Liver (tissue), 9 donors: ENCODE results near the gene MSLN. TPM values are rescaled to one million over a fixed set of nuclear protein-coding genes. Genes with fewer than 3 reads are reported as not detected.

Source experiments
- DNase-seq: peaks from one replicate; pipeline ENCODE4 v3.0.0-alpha.2; 2017; ENCODE audit warnings: low spot score
- H3K27ac ChIP-seq, 2 donors: one replicate each; pipeline ENCODE4 v1.7.0; 2013; ENCODE audit warnings: inconsistent platforms in 2 of 2, low read length in 2 of 2, control low read depth in 1 of 2, low read depth in 1 of 2, mild to moderate bottlenecking in 1 of 2
- H3K27me3 ChIP-seq, 4 donors: one replicate each; pipeline versions ENCODE4 v1.6.1 to v1.7.0; 2013; ENCODE audit warnings: low read length in 3 of 4, inconsistent platforms in 1 of 4, mild to moderate bottlenecking in 1 of 4, moderate library complexity in 1 of 4; ENCODE audit not compliant: control insufficient read depth in 4 of 4, insufficient read depth in 4 of 4
- H3K36me3 ChIP-seq, 4 donors: one replicate each; pipeline versions ENCODE4 v1.6.1 to v1.7.0; 2013; ENCODE audit warnings: low read length in 3 of 4, mild to moderate bottlenecking in 3 of 4, low read depth in 1 of 4, moderate library complexity in 1 of 4; ENCODE audit not compliant: control insufficient read depth in 4 of 4, insufficient read depth in 3 of 4
- H3K4me1 ChIP-seq, 4 donors: one replicate each; pipeline versions ENCODE4 v1.6.1 to v1.7.0; 2013; ENCODE audit warnings: low read length in 3 of 4, mild to moderate bottlenecking in 3 of 4, moderate library complexity in 1 of 4; ENCODE audit not compliant: control insufficient read depth in 4 of 4, insufficient read depth in 4 of 4
- H3K4me3 ChIP-seq, 3 donors: one replicate each; pipeline versions ENCODE4 v1.6.1 to v1.7.0; 2013; ENCODE audit warnings: low read length in 3 of 3, control low read depth in 1 of 3, low read depth in 1 of 3, mild to moderate bottlenecking in 1 of 3
- H3K9ac ChIP-seq, 2 donors: one replicate each; pipeline ENCODE4 v1.7.0; 2013; ENCODE audit warnings: low read length in 2 of 2, mild to moderate bottlenecking in 2 of 2, moderate library complexity in 2 of 2, control low read depth in 1 of 2, low read depth in 1 of 2
- H3K9me3 ChIP-seq, 4 donors: one replicate each; pipeline versions ENCODE4 v1.6.1 to v1.7.0; 2013; ENCODE audit warnings: low read length in 3 of 4; ENCODE audit not compliant: control insufficient read depth in 4 of 4
- EGR1 ChIP-seq, 2 donors: IDR thresholded peaks; 2 replicates each; pipeline ENCODE4 v1.6.1; 2016 to 2018; ENCODE audit warnings: antibody characterized with exemption in 2 of 2, low read depth in 2 of 2
- FOXA1 ChIP-seq: IDR thresholded peaks from 2 replicates; pipeline ENCODE4 v1.6.1; 2016; ENCODE audit warnings: antibody characterized with exemption
- HNF4G ChIP-seq: IDR thresholded peaks from 2 replicates; pipeline ENCODE4 v1.6.1; 2016; ENCODE audit warnings: antibody characterized with exemption
- NR2F2 ChIP-seq: IDR thresholded peaks from 2 replicates; pipeline ENCODE4 v1.6.1; 2016; ENCODE audit warnings: antibody characterized with exemption
- RAD21 ChIP-seq, 2 donors: IDR thresholded peaks; 2 replicates each; pipeline ENCODE4 v1.6.1; 2016; ENCODE audit warnings: antibody characterized with exemption in 2 of 2, mild to moderate bottlenecking in 2 of 2
- RXRA ChIP-seq, 2 donors: IDR thresholded peaks; 2 replicates each; pipeline ENCODE4 v1.6.1; 2017 to 2018; ENCODE audit warnings: antibody characterized with exemption in 2 of 2, mild to moderate bottlenecking in 1 of 2
- SP1 ChIP-seq: IDR thresholded peaks from 2 replicates; pipeline ENCODE4 v1.6.1; 2018; ENCODE audit warnings: antibody characterized with exemption, mild to moderate bottlenecking
- YY1 ChIP-seq: IDR thresholded peaks from 2 replicates; pipeline ENCODE4 v1.6.1; 2016; ENCODE audit warnings: antibody characterized with exemption, mild to moderate bottlenecking
- ZBTB33 ChIP-seq: IDR thresholded peaks from 2 replicates; pipeline ENCODE4 v1.6.1; 2016; ENCODE audit warnings: antibody characterized with exemption
- WGBS: extraction: QIAGEN DNeasy Blood & Tissue Kit; methylation state at CpG from one replicate; pipeline ENCODE4 v1.1.7; 2013; 5-methylcytosine and 5-hydroxymethylcytosine counted together
- polyA plus RNA-seq, 2 donors: library from polyadenylated mRNA; stranded (reverse) in 1 of 2; unstranded in 1 of 2; fragments of 200-250 nt in 1 of 2; fragments of >200 nt in 1 of 2; fragmentation: Nextera tagmentation in 1 of 2; extraction: Ambion mirVana in 1 of 2; gene quantifications; one replicate each; pipeline versions ENCODE4 v1.2.1 to v1.2.3, GENCODE V29; 2013 to 2015
- total RNA-seq, 2 donors: library from RNA; depleted of rRNA; stranded (reverse); fragments of >200 nt; gene quantifications; one replicate each; pipeline ENCODE4 v1.2.3, GENCODE V29; 2014
- TF ChIP-seq, protein P1 (sequence below): IDR thresholded peaks from 2 replicates; pipeline ENCODE4 v1.6.1; 2016; ENCODE audit warnings: antibody characterized with exemption
- TF ChIP-seq, protein P2 (sequence below): fragments of 150-350 bp; IDR thresholded peaks from 2 replicates; pipeline ENCODE4 v1.5.1; 2017; ENCODE audit warnings: improper control_type of control experiment, low read depth, low read length; ENCODE audit not compliant: missing input control
- donor health status: healthy.
- donor health status: healthy.
- donor health status: healthy.
- donor health status: healthy.
- donor health status: healthy.

Gene MSLN
- total and polyA plus RNA-seq, 4 donors: 0.03 to 0.65 (median 0.08) TPM; not detected in 1

DNA sequence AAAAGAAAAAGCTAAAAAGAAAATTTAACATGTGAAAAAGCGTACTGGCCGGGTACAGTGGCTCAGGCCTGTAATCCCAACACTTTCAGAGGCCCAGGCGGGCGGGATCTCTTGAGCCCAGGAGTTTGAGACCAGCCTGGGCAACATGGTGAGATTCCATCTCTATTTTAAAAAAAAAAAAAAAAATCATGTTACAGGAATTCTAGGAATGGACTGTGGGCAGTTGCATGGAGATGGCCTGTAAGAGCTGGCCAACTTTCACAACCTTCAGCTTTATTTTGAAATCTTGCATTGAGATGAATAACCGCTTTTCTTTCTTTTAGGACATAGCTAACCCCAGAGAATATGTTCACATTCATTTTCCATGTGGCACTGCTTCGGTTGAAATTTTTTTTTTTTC lies 11.5 kb upstream of the MSLN start:
- TF ChIP-seq FOXA1 (no peak), RAD21 (IDR thresholded peaks at IDR 0.05) (no peak), SP1 (no peak), RXRA (IDR thresholded peaks at IDR 0.05) (no peak), ZBTB33 (no peak)
- TF ChIP-seq, protein P1, sequence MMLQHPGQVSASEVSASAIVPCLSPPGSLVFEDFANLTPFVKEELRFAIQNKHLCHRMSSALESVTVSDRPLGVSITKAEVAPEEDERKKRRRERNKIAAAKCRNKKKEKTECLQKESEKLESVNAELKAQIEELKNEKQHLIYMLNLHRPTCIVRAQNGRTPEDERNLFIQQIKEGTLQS: no peak
- no peak overlapping the region for H3K9ac ChIP-seq
- DNase-seq: no peak
- H3K36me3 ChIP-seq: no peaks in the 10 kb centered on the region
- H3K4me3 ChIP-seq: no peak overlapping the region
- no peak overlapping the region for H3K27ac ChIP-seq
- WGBS: 77% methylated on average over 6 of the region's 6 CpGs
- no peaks in the 10 kb centered on the region for H3K9me3 ChIP-seq
- H3K27me3 ChIP-seq: no peaks in the 10 kb centered on the region
- H3K4me1 ChIP-seq: no peaks in the 10 kb centered on the region

- TF ChIP-seq, protein P1: no peak
- Histone ChIP-seq H3K27me3 (no peaks in the 10 kb centered on the region), H3K36me3 (no peaks in the 10 kb centered on the region), H3K9ac (no peak overlapping the region), H3K4me3 (no peak overlapping the region), H3K27ac (no peak overlapping the region), H3K4me1 (no peaks in the 10 kb centered on the region), H3K9me3 (no peaks in the 10 kb centered on the region)
- no peak for DNase-seq
- WGBS: 66% methylated on average over 9 of the region's 9 CpGs
These were observed 10.0 kb upstream of the MSLN start for GRCh38 chr16:750485-750884.

- DNase-seq: no peak
- H3K27ac ChIP-seq: no peak overlapping the region
These were observed 9.2 kb upstream of the MSLN start for GRCh38 chr16:751152-752006.

More at GRCh38 chr16:751152-752006, 9.2 kb upstream of the MSLN start:
- Histone ChIP-seq H3K9me3 (peaks cover 0 to 2% (median 0%) of the 10 kb centered on the region in 4 donors), H3K36me3 (no peaks in the 10 kb centered on the region), H3K27me3 (no peaks in the 10 kb centered on the region), H3K9ac (no peak overlapping the region), H3K4me1 (no peaks in the 10 kb centered on the region), H3K4me3 (no peak overlapping the region)
- TF ChIP-seq HNF4G: no peak
- TF ChIP-seq YY1: no peak
- TF ChIP-seq, protein P2, sequence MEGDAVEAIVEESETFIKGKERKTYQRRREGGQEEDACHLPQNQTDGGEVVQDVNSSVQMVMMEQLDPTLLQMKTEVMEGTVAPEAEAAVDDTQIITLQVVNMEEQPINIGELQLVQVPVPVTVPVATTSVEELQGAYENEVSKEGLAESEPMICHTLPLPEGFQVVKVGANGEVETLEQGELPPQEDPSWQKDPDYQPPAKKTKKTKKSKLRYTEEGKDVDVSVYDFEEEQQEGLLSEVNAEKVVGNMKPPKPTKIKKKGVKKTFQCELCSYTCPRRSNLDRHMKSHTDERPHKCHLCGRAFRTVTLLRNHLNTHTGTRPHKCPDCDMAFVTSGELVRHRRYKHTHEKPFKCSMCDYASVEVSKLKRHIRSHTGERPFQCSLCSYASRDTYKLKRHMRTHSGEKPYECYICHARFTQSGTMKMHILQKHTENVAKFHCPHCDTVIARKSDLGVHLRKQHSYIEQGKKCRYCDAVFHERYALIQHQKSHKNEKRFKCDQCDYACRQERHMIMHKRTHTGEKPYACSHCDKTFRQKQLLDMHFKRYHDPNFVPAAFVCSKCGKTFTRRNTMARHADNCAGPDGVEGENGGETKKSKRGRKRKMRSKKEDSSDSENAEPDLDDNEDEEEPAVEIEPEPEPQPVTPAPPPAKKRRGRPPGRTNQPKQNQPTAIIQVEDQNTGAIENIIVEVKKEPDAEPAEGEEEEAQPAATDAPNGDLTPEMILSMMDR: no peak
- no peak for TF ChIP-seq NR2F2
- TF ChIP-seq RAD21 (IDR thresholded peaks at IDR 0.05): no peak
- TF ChIP-seq EGR1 (IDR thresholded peaks at IDR 0.05; ENCODE audit: low read depth in 2 of 2): no peak
- TF ChIP-seq RXRA (IDR thresholded peaks at IDR 0.05): no peak
- WGBS: 52% methylated on average over 39 of the region's 39 CpGs
